GM19467 (cell line): ENCODE results near the gene SYNPO.
A peak's percentile ranks its signal among the peaks of the same experiment; 100 is the strongest.

Source experiments
- ATAC-seq: cut with Tn5 transposase; IDR thresholded peaks from one replicate; pipeline ENCODE4 v1.9.1; 2021; ENCODE audit warnings: mild to moderate bottlenecking, moderate library complexity; ENCODE audit not compliant: unreplicated experiment

SYNPO gene

DNA sequence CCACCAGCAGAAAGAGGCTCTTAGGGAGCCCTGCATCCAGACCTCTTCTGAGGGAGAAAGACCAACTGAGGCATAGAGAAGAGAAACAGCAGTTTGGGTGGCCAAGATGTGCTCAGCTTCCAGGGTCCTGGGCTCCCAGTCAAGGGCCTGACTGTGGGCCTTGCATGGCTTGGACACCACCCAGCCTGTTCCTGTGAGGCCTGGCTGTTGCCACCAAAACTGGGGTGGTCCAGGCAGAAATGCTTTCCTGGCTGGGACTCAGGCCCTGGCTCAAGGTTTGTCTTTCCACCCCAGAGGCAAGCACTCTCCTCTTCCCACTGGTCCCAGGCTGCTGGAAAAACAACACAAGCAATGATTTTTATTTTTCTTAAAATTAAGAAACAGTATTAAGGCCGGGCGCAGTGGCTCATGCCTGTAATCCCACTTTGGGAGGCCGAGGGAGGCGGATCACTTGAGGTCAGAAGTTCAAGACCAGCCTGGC is 33.9 kb downstream of the SYNPO start:
- ATAC-seq, result no peak

DNA sequence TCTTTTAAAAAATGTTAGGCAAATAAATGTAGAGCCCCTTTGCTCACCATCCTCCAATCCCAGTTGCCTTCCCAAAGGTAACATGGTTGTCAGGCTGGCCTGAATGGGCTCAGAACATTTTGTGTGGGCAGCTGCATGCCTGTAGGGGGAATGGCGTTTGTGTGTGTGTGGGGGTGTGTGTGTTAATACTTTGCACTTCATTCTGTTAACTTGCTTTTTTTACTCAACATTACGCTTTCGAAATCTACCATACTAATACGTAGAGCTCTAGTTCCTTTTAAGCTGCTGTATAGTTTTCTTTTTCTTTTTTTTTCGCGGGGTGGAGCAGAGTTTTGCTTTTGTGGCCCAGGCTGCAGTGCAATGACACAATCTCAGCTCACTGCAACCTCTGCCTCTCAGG is 34.6 kb downstream of the SYNPO start:
- ATAC-seq, result no peak

DNA sequence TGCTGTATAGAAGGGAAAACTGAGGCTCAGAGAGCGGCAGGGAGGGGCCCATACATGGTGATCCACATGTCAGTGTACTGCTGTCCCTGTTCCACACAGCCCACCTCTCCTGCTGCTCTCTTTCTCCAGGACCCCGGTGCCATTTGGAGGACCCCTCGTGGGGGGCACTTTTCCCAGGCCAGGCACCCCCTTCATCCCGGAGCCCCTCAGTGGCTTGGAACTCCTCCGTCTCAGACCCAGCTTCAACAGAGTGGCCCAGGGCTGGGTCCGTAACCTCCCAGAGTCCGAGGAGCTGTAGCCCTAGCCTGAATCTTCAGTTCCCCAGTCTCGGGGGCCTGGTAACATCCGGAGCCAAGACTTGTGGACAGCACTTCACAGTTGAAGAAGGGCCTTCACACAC is 36.1 kb downstream of the SYNPO start:
- ATAC-seq, result no peak

DNA sequence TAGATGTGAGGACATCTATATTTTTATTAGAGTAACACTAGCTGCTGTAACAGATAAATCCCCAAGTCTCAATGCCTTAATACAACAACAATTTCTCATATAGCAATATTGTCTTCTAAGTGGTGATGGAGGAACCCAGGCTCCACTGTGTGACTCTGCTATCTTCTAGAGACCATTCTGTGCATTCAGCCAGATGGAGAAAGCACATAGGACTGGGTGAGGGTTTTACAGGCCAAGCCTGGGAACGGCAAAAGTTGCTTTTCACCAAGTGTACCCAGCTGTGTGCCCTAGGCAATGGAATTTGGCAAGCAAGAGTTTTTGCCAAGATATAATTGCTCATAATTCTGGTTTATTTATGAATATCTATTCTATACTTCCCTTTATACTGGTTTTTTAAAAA is 48.7 kb downstream of the SYNPO start:
- ATAC-seq, result no peak

DNA sequence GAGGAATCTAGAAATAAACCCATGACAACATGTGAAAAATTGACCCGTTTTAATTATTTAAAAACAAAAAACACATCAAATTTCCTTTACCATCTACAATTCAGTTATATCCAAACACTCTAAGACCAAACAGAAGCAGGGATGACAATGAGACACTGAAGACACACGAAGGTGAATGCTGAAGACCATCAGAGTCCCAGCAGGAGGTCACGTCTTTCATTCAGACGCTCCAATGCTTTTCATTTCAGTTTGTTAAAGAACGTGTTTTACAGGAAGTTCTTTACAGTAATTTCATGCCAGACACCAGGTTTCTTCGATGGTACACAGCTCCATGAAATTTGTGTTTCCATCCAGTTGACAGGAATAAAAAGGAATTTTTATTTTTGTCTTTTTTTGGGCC is 50.3 kb downstream of the SYNPO start:
- no peak for ATAC-seq

DNA sequence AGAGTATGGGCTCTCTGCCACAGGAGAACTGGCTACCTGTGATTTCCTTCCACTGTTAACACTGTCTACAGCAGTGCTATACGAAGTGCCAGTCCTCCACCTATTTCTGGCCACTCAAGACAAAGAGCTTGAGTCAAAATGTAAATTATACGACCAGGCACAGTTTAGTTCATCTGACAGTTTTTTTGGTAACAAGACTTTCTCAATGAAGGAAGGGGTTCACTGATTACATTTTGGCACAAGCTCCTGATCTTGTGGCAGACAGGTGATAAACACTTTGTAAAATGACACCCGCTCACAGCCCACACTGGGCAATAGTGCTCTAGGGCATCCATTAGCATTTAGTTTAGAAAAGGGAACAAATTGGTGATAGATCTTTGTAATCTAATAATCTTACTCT is 51.8 kb downstream of the SYNPO start:
- ATAC-seq, result no peak

DNA sequence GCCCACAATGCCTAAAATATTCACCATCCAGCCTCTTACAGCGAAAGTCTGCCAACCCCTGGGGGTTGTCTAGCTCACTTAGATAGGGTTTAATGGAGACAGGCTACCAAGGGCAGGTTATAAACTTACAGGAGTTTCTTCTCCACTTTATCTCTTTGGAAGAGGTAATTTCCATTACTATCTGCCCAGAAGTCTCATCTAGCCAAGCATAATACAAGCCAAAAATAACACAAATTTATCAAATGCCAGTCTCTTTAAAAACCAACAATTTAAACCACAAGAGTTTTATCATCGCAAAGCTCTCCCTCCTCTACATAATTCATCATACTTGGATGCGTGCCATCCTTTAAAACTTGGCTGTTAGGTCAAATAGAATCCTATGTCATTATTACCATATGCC is 54.2 kb downstream of the SYNPO start:
- ATAC-seq, result no peak

DNA sequence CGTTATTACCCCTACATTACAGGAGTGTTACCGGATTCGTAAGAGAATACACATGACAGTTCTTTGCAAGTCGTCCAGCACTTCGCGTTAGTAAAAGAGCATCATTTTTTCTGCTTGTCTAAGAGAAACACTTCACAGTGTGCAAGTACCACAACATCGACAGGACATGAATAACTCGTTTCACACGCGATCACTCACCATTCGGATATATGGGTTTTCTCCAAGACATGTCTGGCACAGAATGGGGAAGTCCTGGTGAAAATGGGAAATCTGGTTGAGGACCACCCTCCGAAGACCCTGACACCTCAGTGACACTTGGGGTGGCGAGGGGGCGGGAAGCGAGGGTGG is 59.8 kb downstream of the SYNPO start:
- ATAC-seq, result no peak

DNA sequence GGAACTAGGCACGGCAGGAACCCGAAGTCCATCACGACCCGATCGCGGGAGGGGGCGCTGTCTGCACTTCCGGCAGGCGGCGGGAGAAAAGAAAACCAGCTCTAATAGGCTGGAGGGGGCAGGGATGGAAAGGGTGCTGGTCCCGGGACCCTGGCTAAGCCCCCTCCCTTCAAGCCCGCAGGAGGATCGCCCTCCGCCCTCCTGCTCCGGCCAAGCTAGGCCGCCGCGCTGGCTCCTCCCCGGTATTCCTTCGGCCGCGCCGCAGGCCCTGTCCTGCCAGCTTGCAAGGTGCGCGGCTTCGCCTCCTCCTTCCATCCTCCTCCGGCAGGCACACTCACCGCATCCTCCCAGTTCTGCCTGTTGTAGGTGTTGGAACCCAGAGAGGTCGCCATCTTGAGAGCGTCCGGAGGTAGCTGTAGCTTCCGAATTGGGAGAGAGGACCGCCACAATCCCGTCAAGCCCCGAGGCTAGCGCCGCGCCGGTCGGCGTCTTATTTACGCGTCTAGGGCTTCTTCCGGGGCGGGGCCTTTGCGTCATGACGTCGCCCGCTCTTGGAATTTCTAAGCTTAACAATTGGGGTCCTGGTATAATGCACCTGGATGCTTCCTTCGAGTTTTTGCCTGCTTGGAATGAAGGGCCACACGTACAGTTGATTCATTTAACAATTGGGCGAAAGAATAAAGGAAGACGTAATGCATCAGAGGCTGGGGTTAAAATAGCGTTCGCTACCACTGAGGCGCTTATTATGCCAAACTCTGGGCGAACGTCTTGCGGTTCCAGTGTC is 60.3 kb downstream of the SYNPO start, which contains the start of gene RBM22:
Gene RBM22, minus strand, starts transcription at position 469 of the 784 bp plus-strand sequence. Its CDS starts 77 bp downstream, at position 392.
- peak; percentile 97 for ATAC-seq

DNA sequence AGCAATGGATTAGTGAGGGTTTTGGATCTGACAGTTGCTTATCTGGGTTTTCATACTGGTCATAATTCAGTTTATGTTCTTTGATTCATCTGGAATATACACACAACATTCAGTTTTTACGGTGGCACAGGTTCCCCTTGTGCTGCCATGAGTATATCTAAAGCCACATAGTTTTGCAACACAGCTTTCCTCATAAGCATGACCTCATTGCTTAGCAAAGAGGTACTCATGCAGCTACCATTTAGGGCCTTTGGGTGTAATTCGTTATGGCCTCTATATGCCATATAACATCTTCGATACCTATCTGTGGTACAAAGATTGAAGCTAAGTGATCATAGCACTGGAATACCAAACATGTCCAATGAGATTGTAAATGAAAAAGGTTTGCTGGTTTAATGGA is 63.3 kb downstream of the SYNPO start:
- no peak for ATAC-seq

DNA sequence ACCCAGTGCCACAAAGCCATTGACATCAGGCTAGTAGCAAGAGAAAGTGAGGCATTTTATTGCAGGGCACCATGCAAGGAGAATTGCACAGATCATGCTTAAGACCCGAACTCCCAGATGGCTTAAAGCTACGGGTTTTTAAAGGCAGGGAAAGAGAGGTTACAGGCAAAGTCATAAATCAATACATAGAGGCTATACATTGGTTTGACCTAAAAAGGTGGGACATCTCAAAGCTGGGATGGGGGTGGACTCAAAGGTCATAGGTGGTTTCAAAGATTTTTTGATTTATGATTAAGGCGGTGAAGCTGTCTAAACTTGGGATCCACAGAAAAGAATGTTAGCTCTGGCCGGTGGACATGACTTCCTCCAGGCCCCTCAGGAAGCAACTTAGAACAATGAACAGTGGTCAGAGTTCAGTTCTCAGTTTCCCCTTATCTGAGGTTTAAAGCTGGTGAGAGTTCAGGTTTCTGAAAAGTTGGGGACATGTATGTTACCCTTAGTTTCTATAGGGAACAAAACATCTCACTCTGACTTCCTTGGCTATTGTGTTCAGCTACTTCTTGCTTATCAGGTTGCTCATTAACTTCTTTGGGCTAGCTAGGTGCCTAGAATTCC is 66.4 kb downstream of the SYNPO start:
- ATAC-seq, result no peak
